Measurements from ENCODE around the gene RSPH9. TPM values are rescaled to one million over a fixed set of nuclear protein-coding genes. Genes with fewer than 3 reads are reported as not detected.
A peak's percentile ranks its signal among the peaks of the same experiment; 100 is the strongest.

The RSPH9 gene
- total RNA-seq, 1 experiment from 2014 or later: not detected

DNA sequence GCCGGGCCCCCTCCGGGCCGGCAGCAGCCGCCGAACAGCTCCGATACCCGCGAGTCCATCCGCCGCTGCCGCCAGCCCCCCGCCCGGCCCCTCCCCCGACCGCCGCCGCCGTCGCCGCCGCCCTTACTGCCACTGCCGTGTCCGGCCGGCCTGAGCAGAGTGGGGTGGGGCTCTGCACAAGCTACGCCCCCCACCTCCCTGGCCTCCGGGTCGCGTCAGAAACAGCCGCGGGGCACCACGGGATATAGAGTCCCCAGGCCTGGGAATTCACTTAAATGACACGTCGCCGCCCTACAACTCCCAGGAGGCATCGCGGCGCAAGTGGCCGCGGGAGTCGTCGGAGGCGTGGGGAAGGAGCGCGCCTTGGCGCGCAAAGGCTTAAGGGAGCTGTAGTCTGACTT is 15.7 kb upstream of the RSPH9 start, which contains the start of gene GTPBP2:
GTPBP2 (minus strand) TSS at position 161 of the 401 bp plus-strand sequence; CDS start at position 59, 102 bp downstream.
- peaks cover 22% of the 10 kb centered on the region for H3K36me3 ChIP-seq (ENCODE audit: low read depth, low read length)
- DNase-seq (peak; percentile 99), ATAC-seq (peak; percentile 85)
- TF ChIP-seq EZH2 (IDR thresholded peaks at IDR 0.05; ENCODE audit: low read length, unreplicated experiment) (no peak), EZH2phosphoT487 (IDR thresholded peaks at IDR 0.05; ENCODE audit: borderline replicate concordance, low read length) (no peak)
- TF ChIP-seq, protein P1, sequence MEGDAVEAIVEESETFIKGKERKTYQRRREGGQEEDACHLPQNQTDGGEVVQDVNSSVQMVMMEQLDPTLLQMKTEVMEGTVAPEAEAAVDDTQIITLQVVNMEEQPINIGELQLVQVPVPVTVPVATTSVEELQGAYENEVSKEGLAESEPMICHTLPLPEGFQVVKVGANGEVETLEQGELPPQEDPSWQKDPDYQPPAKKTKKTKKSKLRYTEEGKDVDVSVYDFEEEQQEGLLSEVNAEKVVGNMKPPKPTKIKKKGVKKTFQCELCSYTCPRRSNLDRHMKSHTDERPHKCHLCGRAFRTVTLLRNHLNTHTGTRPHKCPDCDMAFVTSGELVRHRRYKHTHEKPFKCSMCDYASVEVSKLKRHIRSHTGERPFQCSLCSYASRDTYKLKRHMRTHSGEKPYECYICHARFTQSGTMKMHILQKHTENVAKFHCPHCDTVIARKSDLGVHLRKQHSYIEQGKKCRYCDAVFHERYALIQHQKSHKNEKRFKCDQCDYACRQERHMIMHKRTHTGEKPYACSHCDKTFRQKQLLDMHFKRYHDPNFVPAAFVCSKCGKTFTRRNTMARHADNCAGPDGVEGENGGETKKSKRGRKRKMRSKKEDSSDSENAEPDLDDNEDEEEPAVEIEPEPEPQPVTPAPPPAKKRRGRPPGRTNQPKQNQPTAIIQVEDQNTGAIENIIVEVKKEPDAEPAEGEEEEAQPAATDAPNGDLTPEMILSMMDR (conservative IDR thresholded peaks at IDR 0.05; ENCODE audit: low read depth, low read length): no peak
- intact Hi-C loops (cut with micrococcal nuclease): no loop called here
- peak within 1 kb of the TSS; percentile 100 for H3K4me3 ChIP-seq (ENCODE audit: low read length)
- H3K4me1 ChIP-seq (ENCODE audit: insufficient read depth, low read length): peaks cover 27% of the 10 kb centered on the region
- H3K79me2 ChIP-seq (ENCODE audit: low read length): peaks cover 31% of the 10 kb centered on the region
- peak within 1 kb of the TSS; percentile 97 for H2AFZ ChIP-seq (ENCODE audit: low read length)
- ChIA-PET CTCF (interaction anchor here (0.6 to 0.9 kb wide), 2 partner anchors 21 to 146 kb away, joined by 3 to 6 read pairs; no protein-coding TSS in a partner anchor), POLR2A (ENCODE audit: unreplicated experiment) (interaction anchor here (0.6 to 0.9 kb wide), 6 partner anchors 37 to 1314 kb away, joined by 3 to 11 read pairs (median 4); partner anchors contain the start of genes POLH, VEGFA and XPO5)
- H3K9me2 ChIP-seq (replicated peaks; ENCODE audit: low read length): no peaks in the 10 kb centered on the region
- BruUV-seq (replicated peaks): no TSS peak
- H4K20me1 ChIP-seq (ENCODE audit: low read length): no peaks in the 10 kb centered on the region
- H3K27me3 ChIP-seq (ENCODE audit: low read length): no peaks in the 10 kb centered on the region
- peak within 1 kb of the TSS; percentile 100 for H3K4me2 ChIP-seq (ENCODE audit: low read length)
- peak within 1 kb of the TSS; percentile 92 for H3K9ac ChIP-seq (ENCODE audit: low read length)
- no peaks in the 10 kb centered on the region for H3F3A ChIP-seq (ENCODE audit: low read length, unreplicated experiment)
- H3K27ac ChIP-seq (ENCODE audit: low read length): peak within 1 kb of the TSS; percentile 85
- no peaks in the 10 kb centered on the region for H3K9me3 ChIP-seq (ENCODE audit: low read length)

DNA sequence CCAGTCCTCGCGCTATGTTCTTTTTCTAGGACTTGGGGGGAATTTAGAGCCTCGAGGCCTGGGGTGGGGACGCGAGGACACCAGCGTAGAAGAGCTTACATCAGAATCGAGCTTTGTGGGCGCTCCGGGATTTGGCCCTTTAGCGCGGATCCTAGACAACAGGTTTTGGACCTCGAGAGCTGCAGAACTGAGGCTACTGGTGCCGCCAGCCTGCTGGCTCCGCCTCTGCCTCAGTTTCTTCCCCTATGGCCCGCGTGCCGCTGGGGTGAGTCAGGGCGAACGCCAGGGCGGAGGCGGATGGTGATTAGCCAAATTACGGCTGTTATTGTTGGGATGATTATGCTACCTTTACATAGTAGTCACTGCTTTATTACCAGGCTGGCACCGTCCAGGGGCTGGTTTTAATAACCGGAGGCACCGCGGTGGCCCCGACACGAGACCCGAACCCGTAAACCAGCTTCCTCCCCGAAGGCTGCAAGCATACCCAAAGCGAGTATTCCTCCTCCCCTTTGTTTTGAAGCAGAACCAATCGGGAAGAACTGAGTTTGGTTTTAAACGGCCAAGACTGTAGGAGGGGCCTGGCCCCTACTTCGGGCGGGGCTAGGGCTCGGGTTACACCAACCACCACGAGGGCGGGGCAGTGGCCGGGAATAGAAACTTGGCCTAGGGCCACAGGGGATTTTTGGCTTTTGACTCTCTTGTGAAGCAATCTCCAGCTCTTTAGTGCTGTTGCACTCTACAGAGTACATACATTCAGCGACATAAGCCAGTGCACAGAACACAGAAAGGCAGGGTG is 15.1 kb upstream of the RSPH9 start:
- intact Hi-C loops (cut with micrococcal nuclease): no loop called here
- ChIA-PET POLR2A (ENCODE audit: unreplicated experiment) (interaction anchor here (0.5 to 0.9 kb wide), 6 partner anchors 54 to 1314 kb away, joined by 3 to 11 read pairs (median 4); partner anchors contain the start of genes POLH and XPO5), CTCF (interaction anchor here (0.6 to 0.9 kb wide), 2 partner anchors 21 to 145 kb away, joined by 3 to 6 read pairs; no protein-coding TSS in a partner anchor)
- peaks cover 27% of the 10 kb centered on the region for H3K4me1 ChIP-seq (ENCODE audit: insufficient read depth, low read length)
- H3K4me3 ChIP-seq (ENCODE audit: low read length): peak overlapping the region; percentile 76
- peak overlapping the region; percentile 85 for H3K27ac ChIP-seq (ENCODE audit: low read length)
- no peaks in the 10 kb centered on the region for H3K9me3 ChIP-seq (ENCODE audit: low read length)
- H3F3A ChIP-seq (ENCODE audit: low read length, unreplicated experiment): no peaks in the 10 kb centered on the region
- H3K36me3 ChIP-seq (ENCODE audit: low read depth, low read length): peaks cover 16% of the 10 kb centered on the region; the same call in 1 of the 2 replicates
- no peaks in the 10 kb centered on the region for H4K20me1 ChIP-seq (ENCODE audit: low read length)
- peak; percentile 98 for DNase-seq
- H3K9me2 ChIP-seq (replicated peaks; ENCODE audit: low read length): no peaks in the 10 kb centered on the region
- peaks cover 31% of the 10 kb centered on the region for H3K79me2 ChIP-seq (ENCODE audit: low read length)
- H3K4me2 ChIP-seq (ENCODE audit: low read length): peak overlapping the region; percentile 98
- H3K9ac ChIP-seq (ENCODE audit: low read length): peak overlapping the region; percentile 73
- BruUV-seq (replicated peaks): TSS peak; percentile 37
- H2AFZ ChIP-seq (ENCODE audit: low read length): peak overlapping the region; percentile 97
- no peaks in the 10 kb centered on the region for H3K27me3 ChIP-seq (ENCODE audit: low read length)
- TF ChIP-seq, protein P1 (conservative IDR thresholded peaks at IDR 0.05; ENCODE audit: low read depth, low read length): no peak
- ATAC-seq: peak; percentile 75

Data from PC-3 (cell line).